ENCODE measurements around the gene ZNF668.
"Not testable (repeated sequence)": the region's sequence is repeated elsewhere in the genome, so short reads cannot be mapped to it uniquely, and the experiment has no call there.

Gene ZNF668

DNA sequence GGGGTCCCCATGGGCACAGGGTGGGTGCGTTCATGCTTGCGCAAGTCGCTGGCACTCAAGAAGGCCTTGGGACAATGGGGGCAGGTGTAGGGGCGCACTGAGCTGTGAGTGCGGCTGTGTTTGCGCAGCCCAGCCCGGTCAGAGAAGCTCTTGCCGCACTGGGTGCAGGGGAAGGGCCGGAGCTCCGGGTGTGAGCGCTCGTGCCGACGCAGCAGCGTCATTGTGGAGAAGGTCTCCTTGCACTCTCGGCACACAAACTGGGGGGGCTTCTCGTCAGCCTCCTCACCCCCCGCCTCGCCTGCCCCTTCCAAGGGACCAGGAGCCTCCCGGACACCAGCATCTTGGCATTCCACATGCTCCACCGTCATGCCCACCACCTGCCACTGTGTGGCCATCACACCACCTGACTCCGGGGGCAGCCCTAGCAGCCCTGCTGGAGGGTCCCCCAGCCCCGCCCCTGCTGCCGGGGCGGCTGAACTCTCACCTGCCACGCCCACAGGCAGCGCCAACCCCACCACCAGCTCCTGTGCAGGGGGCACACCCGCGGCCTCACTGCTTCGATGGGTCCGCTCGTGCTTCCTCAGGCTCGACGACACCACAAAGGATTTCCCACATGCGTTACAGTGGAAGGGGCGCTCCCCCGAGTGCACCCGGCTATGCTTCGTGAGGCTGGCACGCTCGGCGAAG, 12.8 kb downstream of the ZNF668 start:
- in situ Hi-C loops (cut with HindIII; ENCODE audit: low sequenced_read_pairs), result no loop called here

DNA sequence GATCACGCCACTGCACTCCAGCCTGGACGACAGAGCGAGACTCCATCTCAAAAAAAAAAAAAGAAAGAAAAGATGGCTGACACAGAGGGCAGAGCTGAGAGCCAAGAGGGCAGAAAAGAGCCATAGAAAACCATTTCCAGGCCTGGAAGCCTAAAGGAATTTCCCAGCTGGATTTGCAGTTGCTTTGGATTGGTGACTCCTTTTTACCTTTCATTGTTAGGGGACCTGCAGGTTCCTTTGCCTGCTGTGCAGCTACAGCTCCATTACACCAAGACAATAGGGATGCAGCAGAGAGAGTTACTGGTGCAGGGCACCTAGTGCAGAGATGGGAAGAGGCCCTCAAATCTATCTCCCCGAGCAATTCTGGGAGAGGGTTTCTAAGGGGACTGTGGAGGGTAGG, 18.4 kb downstream of the ZNF668 start:
- in situ Hi-C loops (cut with HindIII; ENCODE audit: low sequenced_read_pairs), result no loop called here

DNA sequence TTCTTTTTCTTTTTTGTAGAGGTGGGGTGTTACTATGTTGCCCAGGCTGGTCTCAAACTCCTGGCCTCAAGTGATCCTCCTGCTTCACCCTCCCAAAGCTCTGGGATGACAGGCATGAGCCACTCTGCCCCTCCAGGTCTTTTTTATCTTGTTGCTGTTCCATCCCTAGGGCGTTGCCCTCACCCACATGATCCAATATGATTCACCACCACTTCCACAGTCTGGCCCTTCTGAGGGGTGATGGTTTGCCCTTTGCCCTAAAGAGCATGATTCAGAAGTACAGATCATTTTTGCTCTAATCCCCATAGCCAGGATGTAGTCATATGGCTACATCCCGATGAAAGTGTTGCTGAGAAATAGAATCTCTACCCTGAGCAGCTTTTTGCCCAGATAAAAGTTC, 21.9 kb downstream of the ZNF668 start:
- in situ Hi-C loops (cut with HindIII; ENCODE audit: low sequenced_read_pairs), result no loop called here

DNA sequence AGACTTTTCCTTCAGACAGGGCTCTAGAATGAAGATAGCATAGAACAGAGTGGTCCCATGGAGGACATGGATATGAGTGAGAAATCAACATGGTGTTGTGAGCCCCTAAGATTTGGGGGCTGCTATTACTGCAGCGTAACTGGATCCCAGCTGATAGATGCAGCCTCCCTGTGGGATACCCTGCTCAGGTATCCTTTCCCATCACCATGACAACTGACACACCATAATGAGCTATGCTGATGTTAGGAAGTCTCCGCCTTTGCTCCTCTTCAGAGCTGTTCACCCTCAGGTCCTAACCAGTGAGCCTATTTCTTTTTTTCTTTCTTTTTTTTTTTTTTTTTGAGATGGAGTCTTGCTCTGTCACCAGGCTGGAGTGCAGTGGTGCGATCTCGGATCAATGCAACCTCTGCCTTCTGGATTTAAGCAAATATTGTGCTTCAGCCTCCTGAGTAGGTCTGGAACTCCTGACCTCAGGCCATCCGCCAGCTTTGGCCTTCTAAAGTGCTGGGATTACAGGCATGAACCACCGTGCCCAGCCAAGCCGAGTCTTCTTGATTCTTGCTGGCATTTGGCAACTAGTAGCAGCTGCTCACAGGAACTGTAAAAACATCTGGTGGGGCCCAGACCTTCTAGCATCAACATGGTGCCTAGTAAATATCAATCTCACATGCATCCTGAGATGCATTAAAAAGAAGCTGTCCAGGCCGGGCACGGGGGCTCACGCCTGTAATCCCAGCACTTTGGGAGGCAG, 23.6 kb downstream of the ZNF668 start:
- in situ Hi-C loops (cut with HindIII; ENCODE audit: low sequenced_read_pairs), result no loop called here

DNA sequence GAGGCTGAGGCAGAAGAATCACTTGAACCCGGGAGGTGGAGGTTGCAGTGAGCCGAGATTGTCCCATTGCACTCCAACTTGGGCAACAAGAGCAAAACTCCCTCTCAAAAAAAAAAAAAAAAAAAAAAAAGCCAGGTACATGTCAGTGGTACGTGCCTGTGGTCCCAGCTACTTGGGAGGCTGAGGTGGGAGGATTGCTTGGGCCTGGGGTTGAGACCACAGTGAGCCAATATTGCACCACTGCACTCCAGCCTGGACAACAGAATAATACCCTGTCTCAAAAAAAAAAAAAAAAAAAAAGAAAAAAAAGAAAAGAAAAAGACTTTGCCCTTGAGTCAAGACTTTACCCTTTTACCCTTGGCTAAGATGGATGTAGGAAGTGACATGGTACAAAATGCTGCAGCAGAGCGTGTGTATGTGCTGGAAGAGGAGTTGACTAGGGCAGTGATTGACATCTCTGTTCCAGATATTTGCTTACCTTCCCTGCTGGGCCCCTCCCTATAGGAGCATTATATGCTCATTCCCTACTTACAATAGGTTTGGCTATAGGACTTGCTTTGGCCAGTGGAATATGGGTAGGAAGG, 30.1 kb downstream of the ZNF668 start:
- in situ Hi-C loops (cut with HindIII; ENCODE audit: low sequenced_read_pairs), result no loop called here

DNA sequence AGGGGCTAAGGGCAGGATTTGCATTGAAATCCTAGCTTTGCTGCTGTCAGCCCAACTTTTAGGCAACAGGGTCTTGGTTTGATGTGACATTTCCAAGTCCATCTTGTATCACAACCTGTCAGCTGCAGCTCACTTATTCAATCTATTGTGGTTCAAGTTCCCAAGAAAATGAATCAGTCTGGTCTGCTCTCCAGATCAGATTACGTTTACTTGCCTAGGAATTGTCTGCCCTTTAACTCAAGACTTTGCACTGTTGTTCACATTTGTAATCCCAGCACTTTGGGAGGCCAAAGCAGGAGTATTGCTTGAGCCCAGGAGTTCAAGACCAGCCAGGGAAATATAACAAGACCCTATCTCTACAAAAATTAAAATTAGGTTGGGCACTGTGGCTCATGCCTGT, 30.7 kb downstream of the ZNF668 start:
- in situ Hi-C loops (cut with HindIII; ENCODE audit: low sequenced_read_pairs), result no loop called here

DNA sequence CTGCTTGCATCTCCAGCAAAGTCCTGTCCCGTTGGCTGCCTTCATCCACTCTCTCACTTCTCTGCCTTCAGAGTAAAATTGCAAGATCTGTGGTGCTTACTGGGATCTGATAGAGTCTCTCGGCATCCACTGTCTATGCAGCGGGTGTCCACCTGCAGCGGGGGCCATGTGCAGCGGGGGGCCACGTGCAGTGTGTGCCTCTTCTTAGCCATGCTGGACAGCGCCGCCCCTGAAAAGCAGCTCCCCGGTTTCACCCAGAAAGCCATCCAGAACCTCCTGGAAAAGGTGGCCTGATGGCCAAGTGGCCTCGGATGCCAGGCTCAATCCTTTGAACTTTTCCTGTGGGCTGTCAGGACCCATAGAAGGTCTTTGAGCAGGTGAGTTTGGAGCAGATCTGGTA, 31.2 kb downstream of the ZNF668 start:
- in situ Hi-C loops (cut with HindIII; ENCODE audit: low sequenced_read_pairs), result no loop called here

DNA sequence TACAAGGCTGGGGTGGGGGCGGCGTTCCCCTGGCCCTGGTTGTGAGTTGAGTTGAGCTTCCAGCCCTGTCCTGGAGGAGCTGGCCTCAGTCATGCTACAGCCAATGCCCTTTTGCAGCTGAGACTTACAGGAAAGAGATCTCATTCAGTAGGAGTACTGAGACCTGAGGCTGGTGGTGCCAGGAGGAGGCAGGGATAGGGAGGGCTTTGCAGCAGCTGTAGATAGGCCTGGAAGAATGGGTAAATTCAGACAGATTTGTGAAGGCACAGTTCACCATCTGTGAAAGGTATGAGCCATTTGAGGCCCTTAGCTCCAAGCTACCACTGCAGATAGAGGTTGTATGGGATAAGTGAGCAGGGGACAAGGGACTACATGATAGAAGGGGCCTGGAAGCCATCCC, 35.0 kb downstream of the ZNF668 start:
- in situ Hi-C loops (cut with HindIII; ENCODE audit: low sequenced_read_pairs), result no loop called here

DNA sequence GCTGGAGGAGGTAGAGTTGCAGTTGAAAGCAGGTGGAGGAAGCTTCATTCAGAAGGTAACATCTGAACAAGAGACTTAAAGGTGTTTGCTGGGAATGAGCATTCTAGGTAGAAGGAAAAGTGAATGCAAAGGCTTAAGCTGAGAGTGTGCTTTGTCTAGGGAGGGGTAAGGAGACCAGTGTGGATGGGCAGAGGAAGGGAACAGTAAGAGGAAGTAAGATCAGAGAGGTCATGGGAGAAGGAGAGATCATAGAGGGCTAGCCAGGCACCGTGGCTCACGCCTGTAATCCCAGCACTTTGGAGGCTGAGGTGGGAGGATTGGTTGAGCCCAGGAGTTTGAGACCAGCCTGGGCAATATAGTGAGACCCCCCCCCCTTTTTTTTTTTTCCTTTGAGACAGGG, 37.3 kb downstream of the ZNF668 start:
- in situ Hi-C loops (cut with HindIII; ENCODE audit: low sequenced_read_pairs), result no loop called here

DNA sequence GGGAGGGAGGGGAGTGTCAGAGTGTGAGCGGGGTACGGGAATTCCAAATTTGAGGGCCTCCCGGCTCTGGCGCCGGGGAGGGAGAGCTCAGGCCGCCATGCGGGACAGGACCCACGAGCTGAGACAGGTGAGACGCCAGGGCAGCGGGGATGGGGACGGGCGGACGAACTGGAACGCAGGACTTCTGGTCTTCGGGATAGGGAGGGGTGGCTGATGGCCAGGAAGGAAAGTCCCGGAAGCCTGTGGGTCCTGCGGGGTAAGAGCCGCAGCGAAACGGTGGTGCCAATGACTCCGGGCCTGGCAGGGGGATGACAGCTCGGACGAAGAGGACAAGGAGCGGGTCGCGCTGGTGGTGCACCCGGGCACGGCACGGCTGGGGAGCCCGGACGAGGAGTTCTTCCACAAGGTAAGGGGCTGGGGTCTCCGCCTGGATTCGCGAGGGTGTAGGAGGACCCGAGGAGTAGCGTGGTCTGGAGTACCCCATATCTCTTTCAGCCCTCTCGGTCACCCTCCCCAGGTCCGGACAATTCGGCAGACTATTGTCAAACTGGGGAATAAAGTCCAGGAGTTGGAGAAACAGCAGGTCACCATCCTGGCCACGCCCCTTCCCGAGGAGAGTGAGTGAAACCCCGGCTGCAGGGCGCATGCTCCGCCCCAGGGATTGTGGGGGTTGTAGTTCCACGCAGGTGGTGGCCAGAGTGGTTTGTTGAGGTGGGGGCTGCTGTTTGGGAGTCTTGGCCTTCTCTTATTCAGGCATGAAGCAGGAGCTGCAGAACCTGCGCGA, 40.1 kb downstream of the ZNF668 start:
- in situ Hi-C loops (cut with HindIII; ENCODE audit: low sequenced_read_pairs), result no loop called here

DNA sequence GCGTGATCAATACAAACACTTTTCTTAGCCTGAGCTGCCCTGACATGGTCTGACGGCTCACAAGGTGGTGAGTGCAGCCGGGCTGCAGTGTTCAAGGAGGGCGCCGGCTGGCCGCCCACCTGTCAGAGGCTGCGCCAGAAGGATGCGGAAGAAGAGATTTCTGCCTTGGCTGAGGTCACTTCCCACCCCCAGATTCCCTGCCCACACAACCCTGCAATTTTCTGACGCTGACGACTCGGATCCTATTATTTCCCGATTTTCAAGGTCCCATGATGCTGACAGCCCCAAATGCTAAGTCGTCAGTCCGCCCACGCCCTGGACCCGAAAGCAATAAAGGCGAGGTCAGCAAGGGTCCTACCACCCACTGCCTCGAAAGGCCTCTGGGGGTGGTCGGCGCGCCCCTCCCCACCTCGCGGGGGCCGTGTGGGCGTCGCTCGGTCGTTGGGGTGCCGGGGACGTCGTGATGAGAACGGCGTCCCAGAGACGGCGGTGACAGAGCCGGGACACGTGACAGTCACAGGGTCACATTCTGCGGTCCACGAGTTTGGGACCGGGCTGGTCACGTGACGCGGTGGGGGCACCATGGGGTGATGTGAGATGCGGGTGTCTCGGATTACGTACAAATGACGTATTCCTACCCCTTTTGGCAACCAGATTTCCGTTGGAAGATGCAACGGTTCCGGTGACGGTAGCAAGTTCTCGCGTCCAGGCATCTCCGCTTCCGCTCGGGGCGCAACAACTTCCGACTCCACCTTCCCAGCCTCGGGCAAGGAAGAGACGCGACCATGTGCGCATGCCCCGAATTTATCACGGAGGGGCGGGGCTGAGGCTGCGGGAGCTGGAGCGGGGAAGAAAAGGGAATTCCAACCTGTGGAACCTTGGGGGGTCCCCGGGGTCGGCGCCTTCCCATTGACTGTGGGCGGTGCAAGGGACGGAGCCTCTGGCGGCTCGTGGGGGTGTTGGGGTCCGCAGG, 41.0 kb downstream of the ZNF668 start, which contains the start of gene STX4:
TSS of gene STX4 (plus strand) at position 823 of the 973 bp plus-strand sequence. CDS start 248 bp downstream, outside the sequence.
- in situ Hi-C loops (cut with HindIII; ENCODE audit: low sequenced_read_pairs), result no loop called here

DNA sequence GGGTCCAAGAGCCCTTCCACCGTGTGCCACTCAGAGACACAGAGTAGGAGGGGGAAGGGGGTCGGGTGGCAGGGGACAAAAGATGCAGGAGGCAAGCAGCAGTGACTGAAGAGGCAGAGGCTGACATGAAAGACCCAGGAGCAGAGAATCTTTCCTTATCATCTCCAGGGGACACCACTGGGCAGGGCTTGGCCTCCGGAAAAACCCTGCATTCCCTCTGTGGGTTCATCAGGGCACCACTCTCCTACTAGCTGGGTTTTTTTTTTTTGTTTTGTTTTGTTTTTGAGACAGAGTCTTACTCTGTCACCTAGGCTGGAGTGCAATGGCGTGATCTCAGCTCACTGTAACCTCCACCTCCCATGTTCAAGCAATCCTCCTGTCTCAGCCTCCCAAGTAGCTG, 42.8 kb downstream of the ZNF668 start:
- in situ Hi-C loops (cut with HindIII; ENCODE audit: low sequenced_read_pairs), result no loop called here

DNA sequence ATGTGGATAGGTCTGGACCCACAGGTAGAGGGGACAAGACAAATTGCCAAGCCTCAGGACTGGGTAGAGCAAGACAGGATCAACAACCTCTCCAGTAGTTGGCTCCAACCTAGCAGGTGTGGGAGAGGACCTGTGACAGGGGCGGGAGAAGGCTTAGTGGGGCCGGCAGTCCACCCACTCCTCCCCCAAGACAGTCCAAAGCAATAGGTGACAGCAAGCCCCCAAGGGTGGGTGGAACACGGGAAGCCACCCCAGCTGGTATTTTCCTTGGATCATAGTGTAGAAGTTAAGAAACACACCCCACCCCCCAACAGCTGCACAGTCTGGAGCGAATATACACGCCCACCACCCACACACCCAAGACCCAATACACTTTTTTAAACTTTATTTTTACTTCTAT, 44.8 kb downstream of the ZNF668 start:
- in situ Hi-C loops (cut with HindIII; ENCODE audit: low sequenced_read_pairs), result no loop called here

DNA sequence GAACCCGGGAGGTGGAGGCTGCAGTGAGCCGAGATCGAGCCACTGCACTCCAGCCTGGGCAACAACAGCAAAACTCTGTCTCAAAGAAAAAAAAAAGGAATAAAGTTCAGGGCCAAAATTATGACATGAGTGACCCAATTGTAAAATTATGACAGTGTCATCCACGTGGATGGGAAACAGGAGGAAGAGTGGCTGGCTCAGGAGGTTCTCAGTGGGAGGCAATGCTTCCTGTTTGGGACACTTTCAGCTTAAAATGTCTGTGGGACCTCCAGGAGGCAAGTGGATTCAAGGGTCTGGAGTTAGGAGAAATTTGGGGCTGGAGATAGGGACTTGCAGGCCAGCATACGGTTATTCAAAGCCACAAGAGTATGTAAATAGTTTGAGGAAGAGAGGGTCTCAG, 48.7 kb downstream of the ZNF668 start:
- in situ Hi-C loops (cut with HindIII; ENCODE audit: low sequenced_read_pairs), result no loop called here

DNA sequence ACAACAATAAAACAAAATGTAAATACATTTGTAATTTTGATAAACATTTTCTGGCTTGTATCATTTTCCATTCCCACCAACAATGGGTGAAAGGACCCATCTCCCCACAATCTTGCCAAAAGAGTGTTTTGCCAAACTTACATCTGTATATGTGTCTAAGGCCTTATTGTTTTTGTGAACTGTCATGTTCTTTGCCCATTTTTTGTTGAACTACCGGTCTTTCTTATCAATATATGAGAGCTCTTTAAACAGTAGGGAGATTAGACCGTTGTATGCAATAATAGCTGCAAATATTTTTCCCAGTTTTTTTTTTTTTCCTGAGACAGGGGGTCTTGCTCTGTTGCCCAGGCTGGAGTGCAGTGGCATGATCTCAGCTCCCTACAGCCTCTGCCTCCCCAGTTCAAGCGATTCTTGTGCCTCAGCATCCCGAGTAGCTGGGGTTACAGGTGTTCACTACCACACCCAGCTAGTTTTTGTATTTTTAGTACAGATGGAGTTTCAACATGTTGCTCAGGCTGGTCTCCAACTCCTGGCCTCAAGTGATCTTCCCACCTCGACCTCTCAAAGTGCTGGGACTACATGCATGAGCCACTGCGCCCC, 50.3 kb downstream of the ZNF668 start:
- in situ Hi-C loops (cut with HindIII; ENCODE audit: low sequenced_read_pairs), result no loop called here

DNA sequence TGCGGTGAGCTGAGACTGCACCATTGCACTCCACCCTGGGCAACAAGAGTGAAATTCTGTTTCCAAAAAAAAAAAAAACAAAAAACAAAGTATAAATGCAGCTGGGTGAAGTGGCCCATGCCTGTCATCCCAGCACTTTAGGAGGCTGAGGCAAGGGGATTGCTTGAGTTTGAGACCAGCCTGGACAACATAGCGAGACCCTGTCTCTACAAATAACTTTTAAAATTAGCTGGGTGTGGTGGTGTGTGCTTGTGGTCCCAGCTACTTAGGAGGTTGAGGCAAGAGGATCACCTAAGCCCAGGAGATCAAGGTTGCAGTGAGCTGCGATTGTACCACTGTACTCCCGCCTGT, 50.8 kb downstream of the ZNF668 start:
- in situ Hi-C loops (cut with HindIII; ENCODE audit: low sequenced_read_pairs), result no loop called here

DNA sequence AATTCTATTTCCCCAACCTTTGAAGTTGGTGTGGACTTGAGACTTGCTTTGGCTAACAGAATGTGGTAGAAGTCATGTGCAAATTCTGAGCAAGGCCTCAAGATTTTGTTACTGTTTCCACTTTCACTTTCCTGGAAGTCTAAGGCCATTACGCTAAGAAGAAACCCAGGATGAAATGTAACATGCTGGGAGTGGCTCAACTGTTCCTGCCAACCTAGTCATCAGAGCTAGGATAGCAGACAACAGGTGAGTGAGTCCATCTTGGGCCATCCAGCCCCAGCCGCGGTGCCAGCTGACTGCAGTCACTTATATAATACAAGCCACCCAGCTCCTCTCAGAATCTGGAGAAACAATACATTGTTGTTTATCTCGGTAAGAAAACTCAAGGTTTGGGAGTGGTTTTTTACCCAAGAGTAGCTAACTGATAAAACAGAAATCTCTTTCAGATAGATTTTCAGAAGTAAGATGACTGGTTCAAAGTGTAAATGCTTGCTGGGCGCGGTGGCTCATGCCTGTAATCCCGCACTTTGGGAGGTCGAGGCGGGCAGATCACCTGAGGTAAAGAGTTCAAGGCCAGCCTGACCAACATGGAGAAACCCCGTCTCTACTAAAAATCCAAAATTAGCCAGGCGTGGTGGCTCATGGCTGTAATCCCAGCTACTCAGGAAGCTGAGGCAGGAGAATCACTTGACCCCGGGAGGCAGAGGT, 51.3 kb downstream of the ZNF668 start:
- in situ Hi-C loops (cut with HindIII; ENCODE audit: low sequenced_read_pairs), result no loop called here

DNA sequence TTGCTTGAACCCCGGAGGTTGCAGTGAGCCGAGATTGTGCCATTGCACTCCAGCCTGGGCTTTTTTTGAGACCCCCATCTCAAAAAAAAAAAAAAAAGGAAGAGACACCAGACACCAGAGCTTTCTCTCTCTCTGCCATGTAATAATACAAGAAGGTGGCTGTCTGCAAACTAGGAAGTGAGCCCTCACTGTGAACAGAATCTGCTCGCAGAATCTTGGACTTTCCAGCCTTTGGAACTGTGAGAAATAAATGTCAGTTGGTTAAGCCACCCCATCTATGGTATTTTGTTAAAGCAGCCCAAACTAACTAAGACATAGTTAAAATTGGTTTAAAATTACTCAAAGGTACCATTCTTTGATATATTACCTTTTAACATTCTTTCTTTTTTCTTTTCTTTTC, 53.5 kb downstream of the ZNF668 start:
- in situ Hi-C loops (cut with HindIII; ENCODE audit: low sequenced_read_pairs), result no loop called here

DNA sequence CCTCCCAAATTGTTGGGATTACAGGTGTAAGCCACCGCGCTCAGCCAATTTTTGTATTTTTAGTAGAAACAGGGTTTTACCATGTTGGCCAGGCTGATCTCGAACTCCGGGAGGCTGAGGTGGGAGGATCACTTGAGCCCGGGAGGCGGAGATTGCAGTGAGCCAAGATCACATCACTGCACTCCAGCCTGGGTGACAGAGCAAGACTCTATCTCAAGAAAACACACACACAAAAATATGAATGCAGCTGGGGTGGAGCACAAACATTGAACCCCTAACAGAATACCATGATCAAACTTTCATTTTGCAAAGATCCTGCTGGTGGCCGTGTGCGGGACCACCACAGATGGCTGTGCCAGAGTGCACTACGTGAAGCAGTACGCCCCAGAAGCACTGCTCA, 56.3 kb downstream of the ZNF668 start:
- in situ Hi-C loops (cut with HindIII; ENCODE audit: low sequenced_read_pairs), result not testable (repeated sequence)
